OCI-LY7 (cell line): Measurements from ENCODE around the gene RCN2.

Experiments used
- CTCF ChIP-seq: fragments of 200-600 bp; sonication (generic); conservative IDR thresholded peaks from 2 replicates; pipeline ENCODE4 v1.5.1; 2014; ENCODE audit warnings: mild to moderate bottlenecking, antibody characterized with exemption, low read length, moderate library complexity, mixed read lengths
- EZH2phosphoT487 ChIP-seq: fragments of 200-600 bp; sonication (generic); IDR thresholded peaks from 2 replicates; pipeline ENCODE4 v1.6.1; 2018; ENCODE audit warnings: low read depth, borderline replicate concordance, mild to moderate bottlenecking, mixed run types, antibody characterized with exemption, low read length, moderate library complexity, mixed read lengths

- no peak for TF ChIP-seq CTCF
- no peak for TF ChIP-seq EZH2phosphoT487
Observed at GRCh38 chr15:76930831-76931396, 635 bp upstream of the RCN2 start.
